ENCODE results near the gene PRR30.

DNA sequence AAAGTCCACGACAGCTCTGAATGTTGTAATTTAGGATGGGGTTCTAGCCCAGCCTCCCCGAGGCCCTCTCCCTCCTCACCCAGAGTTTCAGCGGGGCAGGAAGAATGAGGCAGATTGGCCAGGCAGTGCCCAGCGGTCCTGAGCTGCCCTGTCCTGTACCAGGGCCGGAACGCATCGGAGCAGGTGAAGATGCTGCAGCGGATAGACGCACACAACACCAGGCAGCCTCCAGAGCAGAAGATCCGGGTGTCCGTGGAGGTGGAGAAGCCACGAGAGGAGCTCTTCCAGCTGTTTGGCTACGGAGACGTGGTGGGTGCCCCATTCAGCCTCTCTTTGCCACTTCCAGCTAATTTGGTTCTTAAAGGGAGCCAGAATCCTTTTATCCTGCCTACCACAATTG, 41.9 kb downstream of the PRR30 start:
- TF ChIP-seq POLR2A (IDR thresholded peaks at IDR 0.05), result no peak
- TF ChIP-seq, protein P1, sequence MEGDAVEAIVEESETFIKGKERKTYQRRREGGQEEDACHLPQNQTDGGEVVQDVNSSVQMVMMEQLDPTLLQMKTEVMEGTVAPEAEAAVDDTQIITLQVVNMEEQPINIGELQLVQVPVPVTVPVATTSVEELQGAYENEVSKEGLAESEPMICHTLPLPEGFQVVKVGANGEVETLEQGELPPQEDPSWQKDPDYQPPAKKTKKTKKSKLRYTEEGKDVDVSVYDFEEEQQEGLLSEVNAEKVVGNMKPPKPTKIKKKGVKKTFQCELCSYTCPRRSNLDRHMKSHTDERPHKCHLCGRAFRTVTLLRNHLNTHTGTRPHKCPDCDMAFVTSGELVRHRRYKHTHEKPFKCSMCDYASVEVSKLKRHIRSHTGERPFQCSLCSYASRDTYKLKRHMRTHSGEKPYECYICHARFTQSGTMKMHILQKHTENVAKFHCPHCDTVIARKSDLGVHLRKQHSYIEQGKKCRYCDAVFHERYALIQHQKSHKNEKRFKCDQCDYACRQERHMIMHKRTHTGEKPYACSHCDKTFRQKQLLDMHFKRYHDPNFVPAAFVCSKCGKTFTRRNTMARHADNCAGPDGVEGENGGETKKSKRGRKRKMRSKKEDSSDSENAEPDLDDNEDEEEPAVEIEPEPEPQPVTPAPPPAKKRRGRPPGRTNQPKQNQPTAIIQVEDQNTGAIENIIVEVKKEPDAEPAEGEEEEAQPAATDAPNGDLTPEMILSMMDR (IDR thresholded peaks at IDR 0.05), result no peak

Measured in right lobe of liver (tissue), 4 donors.